Sigmoid colon (tissue), 7 donors: ENCODE measurements around the gene LNPEP. TPM values are rescaled to one million over a fixed set of nuclear protein-coding genes. Genes with fewer than 3 reads are reported as not detected.

ENCODE experiments used
- DNase-seq: peaks from one replicate; pipeline ENCODE4 v3.0.0-alpha.2; 2019
- H3K27ac ChIP-seq, 4 donors: fragments of 200-600 bp; sonication (generic); one replicate each; pipeline ENCODE4 v1.5.1; 2016 to 2019; ENCODE audit warnings: mild to moderate bottlenecking in 1 of 4
- H3K27me3 ChIP-seq, 3 donors: fragments of 200-600 bp; sonication (generic); one replicate each; pipeline ENCODE4 v1.5.1; 2019; ENCODE audit warnings: mild to moderate bottlenecking in 1 of 3
- H3K36me3 ChIP-seq, 4 donors: fragments of 200-600 bp; sonication (generic); one replicate each; pipeline ENCODE4 v1.5.1; 2016 to 2019
- H3K4me1 ChIP-seq, 4 donors: fragments of 200-600 bp; sonication (generic); one replicate each; pipeline ENCODE4 v1.5.1; 2017 to 2019
- H3K4me3 ChIP-seq, 4 donors: fragments of 200-600 bp; sonication (generic); one replicate each; pipeline ENCODE4 v1.5.1; 2017 to 2019; ENCODE audit warnings: mild to moderate bottlenecking in 2 of 4, moderate library complexity in 1 of 4
- H3K9me3 ChIP-seq, 4 donors: fragments of 200-600 bp in 3 of 4; sonication (generic) in 3 of 4; one replicate each; pipeline versions ENCODE4 v1.5.1 to v1.6.1; 2013 to 2019
- EP300 ChIP-seq, 4 donors: sonication (generic); formaldehyde crosslinking; IDR thresholded peaks; one replicate each; pipeline ENCODE4 v1.6.1; 2017; ENCODE audit warnings: antibody characterized with exemption in 4 of 4
- POLR2A ChIP-seq, 2 donors: fragments of 450-650 bp; IDR thresholded peaks; one replicate each; pipeline ENCODE4 v1.6.1; 2016; ENCODE audit warnings: antibody characterized with exemption in 2 of 2, mild to moderate bottlenecking in 2 of 2, moderate library complexity in 2 of 2
- POLR2AphosphoS5 ChIP-seq, 4 donors: sonication (generic); formaldehyde crosslinking; IDR thresholded peaks; one replicate each; pipeline ENCODE4 v1.6.1; 2017; ENCODE audit warnings: antibody characterized with exemption in 4 of 4
- WGBS, 2 donors: extraction: QIAGEN DNeasy Blood & Tissue Kit; methylation state at CpG; one replicate each; pipeline ENCODE4 v1.1.7; 2013; 5-methylcytosine and 5-hydroxymethylcytosine counted together
- intact Hi-C: fragments of 100-400 bp; cut with DNase I; formaldehyde crosslinking; loops from one replicate; pipeline ENCODE4 v1.15.1; 2023
- polyA plus RNA-seq, 3 donors: library from polyadenylated mRNA; stranded (reverse); fragments of 200-250 nt; gene quantifications; one replicate each; pipeline ENCODE4 v1.2.3, GENCODE V29; 2013
- total RNA-seq, 4 donors: library from RNA; depleted of rRNA; stranded (reverse); fragments of >200 nt; gene quantifications; one replicate each; pipeline ENCODE4 v1.1.0, GENCODE V29; 2016
- TF ChIP-seq, protein P1 (sequence below), 4 experiments: fragments of 450-650 bp in 3 of 4; fragments of 200-600 bp in 1 of 4; IDR thresholded peaks; one replicate each; pipeline ENCODE4 v1.5.1; 2016 to 2019; ENCODE audit warnings: antibody characterized with exemption in 4 of 4, mild to moderate bottlenecking in 3 of 4, moderate library complexity in 2 of 4
- donor health status: healthy with polysubstance abuse.
- donor health status: Bipolar disorder and iron deficiency.
- donor health status: healthy.

The LNPEP gene
- total and polyA plus RNA-seq, 7 donors = 1.4 to 68.1 (median 45.2) TPM

DNA sequence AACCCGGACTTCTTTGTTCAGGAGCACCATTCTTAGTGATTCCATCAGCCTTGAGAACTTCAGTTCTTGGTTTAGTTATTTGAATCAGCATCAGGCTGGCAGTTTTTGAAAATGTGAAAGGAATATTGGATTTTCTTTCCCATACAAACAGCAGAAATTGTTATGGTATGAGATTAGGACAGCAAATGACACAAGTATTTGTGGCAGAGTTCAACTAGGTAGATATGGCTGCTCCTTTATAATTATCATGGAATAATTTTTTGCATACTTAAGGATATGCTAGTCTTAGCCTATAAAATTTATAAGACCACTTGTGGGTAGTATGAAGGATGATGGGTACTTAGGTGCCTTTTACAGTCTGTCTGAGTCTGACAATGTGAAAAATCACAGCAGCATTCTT lies 34.0 kb upstream of the LNPEP start:
- Histone ChIP-seq H3K27ac (no peak overlapping the region), H3K4me3 (no peak overlapping the region), H3K36me3 (peaks cover 0 to 64% (median 4%) of the 10 kb centered on the region in 4 donors), H3K4me1 (no peaks in the 10 kb centered on the region), H3K27me3 (no peaks in the 10 kb centered on the region), H3K9me3 (no peaks in the 10 kb centered on the region)
- no peak for DNase-seq
- 93 to 96% methylated on average over 1 of the region's 1 CpG for WGBS, 2 donors
- intact Hi-C loops = no loop called here
- no peak for TF ChIP-seq POLR2AphosphoS5 (IDR thresholded peaks at IDR 0.05)
- TF ChIP-seq EP300 (IDR thresholded peaks at IDR 0.05) = no peak
- TF ChIP-seq, protein P1, sequence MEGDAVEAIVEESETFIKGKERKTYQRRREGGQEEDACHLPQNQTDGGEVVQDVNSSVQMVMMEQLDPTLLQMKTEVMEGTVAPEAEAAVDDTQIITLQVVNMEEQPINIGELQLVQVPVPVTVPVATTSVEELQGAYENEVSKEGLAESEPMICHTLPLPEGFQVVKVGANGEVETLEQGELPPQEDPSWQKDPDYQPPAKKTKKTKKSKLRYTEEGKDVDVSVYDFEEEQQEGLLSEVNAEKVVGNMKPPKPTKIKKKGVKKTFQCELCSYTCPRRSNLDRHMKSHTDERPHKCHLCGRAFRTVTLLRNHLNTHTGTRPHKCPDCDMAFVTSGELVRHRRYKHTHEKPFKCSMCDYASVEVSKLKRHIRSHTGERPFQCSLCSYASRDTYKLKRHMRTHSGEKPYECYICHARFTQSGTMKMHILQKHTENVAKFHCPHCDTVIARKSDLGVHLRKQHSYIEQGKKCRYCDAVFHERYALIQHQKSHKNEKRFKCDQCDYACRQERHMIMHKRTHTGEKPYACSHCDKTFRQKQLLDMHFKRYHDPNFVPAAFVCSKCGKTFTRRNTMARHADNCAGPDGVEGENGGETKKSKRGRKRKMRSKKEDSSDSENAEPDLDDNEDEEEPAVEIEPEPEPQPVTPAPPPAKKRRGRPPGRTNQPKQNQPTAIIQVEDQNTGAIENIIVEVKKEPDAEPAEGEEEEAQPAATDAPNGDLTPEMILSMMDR (IDR thresholded peaks at IDR 0.05) = no peak
- no peak for TF ChIP-seq POLR2A (IDR thresholded peaks at IDR 0.05)

DNA sequence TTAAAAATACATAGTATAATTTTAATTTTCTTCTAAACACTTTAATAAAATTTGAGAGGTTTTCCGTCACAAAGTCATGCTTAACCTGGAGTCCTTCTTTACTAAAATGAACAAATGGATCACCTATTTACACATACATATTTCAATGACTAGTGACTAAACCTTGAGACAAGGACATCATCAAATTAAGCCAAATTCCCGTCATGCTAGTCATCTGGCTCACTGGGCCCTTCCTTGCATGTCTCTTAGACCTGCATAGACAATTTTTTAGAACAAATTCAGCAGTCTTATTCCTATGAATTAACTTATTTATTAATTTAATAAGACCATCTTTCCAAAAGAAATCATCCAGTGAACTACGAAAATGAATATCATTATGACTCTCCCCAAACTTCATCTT lies 33.0 kb upstream of the LNPEP start:
- H3K27me3 ChIP-seq = no peaks in the 10 kb centered on the region
- H3K36me3 ChIP-seq = peaks cover 0 to 54% (median 4%) of the 10 kb centered on the region in 4 donors
- WGBS, 2 donors = 96 to 97% methylated on average over 3 of the region's 3 CpGs
- TF ChIP-seq EP300 (IDR thresholded peaks at IDR 0.05) = no peak
- TF ChIP-seq POLR2A (IDR thresholded peaks at IDR 0.05) = no peak
- TF ChIP-seq, protein P1 (IDR thresholded peaks at IDR 0.05) = no peak
- TF ChIP-seq POLR2AphosphoS5 (IDR thresholded peaks at IDR 0.05) = no peak
- no peak overlapping the region for H3K4me3 ChIP-seq
- H3K4me1 ChIP-seq = no peaks in the 10 kb centered on the region
- intact Hi-C loops = no loop called here
- H3K9me3 ChIP-seq = no peaks in the 10 kb centered on the region
- no peak overlapping the region for H3K27ac ChIP-seq
- DNase-seq = no peak

DNA sequence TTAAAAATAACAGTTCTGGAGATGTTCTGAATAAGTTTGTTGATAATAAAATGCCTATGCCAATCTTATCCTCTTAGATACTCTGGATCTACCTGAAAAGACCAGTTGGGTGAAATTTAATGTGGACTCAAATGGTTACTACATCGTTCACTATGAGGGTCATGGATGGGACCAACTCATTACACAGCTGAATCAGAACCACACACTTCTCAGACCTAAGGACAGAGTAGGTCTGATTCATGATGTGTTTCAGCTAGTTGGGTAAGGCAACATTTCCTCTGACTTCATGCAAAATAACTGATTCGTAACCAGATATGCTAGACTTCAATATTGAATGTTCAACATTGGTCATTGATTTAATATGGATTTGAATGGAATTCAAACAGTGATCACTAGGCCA lies 32.6 kb upstream of the LNPEP start:
- H3K36me3 ChIP-seq = peaks cover 0 to 52% (median 4%) of the 10 kb centered on the region in 4 donors
- no peak for DNase-seq
- H3K9me3 ChIP-seq = no peaks in the 10 kb centered on the region
- H3K4me3 ChIP-seq = no peak overlapping the region
- WGBS, 2 donors = 97% methylated on average over 2 of the region's 2 CpGs
- TF ChIP-seq POLR2AphosphoS5 (IDR thresholded peaks at IDR 0.05) = no peak
- H3K27me3 ChIP-seq = no peaks in the 10 kb centered on the region
- intact Hi-C loops = no loop called here
- no peak overlapping the region for H3K27ac ChIP-seq
- H3K4me1 ChIP-seq = no peaks in the 10 kb centered on the region

DNA sequence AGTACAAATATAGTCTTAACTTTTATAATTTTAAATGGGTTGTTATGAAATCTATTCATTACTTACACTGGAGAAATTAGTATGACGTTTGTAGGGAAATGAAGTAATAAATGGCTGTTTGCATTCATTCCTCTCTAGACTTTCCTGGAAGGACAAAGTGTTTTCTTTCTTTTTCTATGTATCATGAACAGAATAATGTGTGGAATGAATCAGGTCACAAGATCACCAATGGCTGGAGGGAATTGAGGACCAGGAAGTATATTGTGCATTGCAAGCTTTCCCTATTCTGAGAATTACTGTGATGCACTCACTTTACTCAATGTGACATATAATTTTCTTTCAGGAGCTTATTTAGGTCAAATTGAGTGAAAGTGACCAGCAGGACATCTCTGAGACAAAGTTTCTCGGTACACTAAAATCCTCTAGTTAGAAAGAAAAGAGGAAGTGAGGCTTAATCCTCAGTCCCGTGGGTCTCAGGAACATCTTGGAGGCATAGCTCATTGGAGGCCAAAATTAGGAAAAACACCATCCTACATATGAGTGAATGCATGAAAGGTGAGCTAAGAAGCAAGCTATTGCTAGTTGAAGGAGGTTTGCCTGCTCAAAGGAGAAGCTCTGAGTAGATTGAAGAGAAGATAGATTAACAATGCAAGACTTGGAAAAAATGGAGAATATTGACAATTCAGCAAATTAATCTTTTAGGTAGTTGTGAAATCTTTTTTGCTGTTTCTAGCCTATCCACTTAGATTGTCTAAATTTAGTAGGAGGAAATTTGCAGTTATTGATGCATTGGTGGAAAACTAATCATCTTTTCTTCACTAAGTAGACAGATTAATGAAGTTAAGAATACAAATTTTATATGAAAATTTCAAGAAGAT lies 31.6 kb upstream of the LNPEP start:
- H3K4me3 ChIP-seq = no peak overlapping the region
- H3K4me1 ChIP-seq = no peaks in the 10 kb centered on the region
- H3K27me3 ChIP-seq = no peaks in the 10 kb centered on the region
- WGBS, 2 donors = 78 to 85% methylated on average over 3 of the region's 3 CpGs
- DNase-seq = no peak
- TF ChIP-seq EP300 (IDR thresholded peaks at IDR 0.05) = no peak
- no peak overlapping the region for H3K27ac ChIP-seq
- no peaks in the 10 kb centered on the region for H3K9me3 ChIP-seq
- peaks cover 0 to 58% (median 5%) of the 10 kb centered on the region in 4 donors for H3K36me3 ChIP-seq
- intact Hi-C loops = no loop called here

DNA sequence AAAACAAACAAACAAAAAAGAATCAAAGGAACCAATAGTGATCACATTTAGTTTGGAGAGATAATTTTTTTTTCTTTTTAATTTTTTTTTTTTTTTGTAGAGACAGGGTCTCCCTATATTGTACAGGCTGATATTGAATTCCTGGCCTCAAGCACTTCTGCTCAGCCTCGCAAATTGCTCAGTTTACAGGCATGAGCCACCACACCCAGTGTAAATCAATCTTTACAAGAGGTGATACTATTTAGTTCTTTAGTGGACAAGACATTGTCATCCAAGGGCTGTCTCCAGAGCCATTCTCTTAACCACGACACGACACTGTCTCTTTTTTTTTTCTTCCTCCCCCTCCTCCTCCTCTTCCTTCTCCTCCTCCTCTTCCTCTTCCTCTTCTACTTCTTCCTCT lies 30.0 kb upstream of the LNPEP start:
- peaks cover 0 to 53% (median 6%) of the 10 kb centered on the region in 4 donors for H3K36me3 ChIP-seq
- TF ChIP-seq, protein P1 (IDR thresholded peaks at IDR 0.05) = no peak
- no peak for TF ChIP-seq POLR2A (IDR thresholded peaks at IDR 0.05)
- no peak for TF ChIP-seq POLR2AphosphoS5 (IDR thresholded peaks at IDR 0.05)
- no peak for TF ChIP-seq EP300 (IDR thresholded peaks at IDR 0.05)
- H3K27me3 ChIP-seq = no peaks in the 10 kb centered on the region
- no peaks in the 10 kb centered on the region for H3K9me3 ChIP-seq
- H3K27ac ChIP-seq = no peak overlapping the region
- DNase-seq = no peak
- 69 to 78% methylated on average over 3 of the region's 3 CpGs for WGBS, 2 donors
- no peak overlapping the region for H3K4me3 ChIP-seq
- H3K4me1 ChIP-seq = no peaks in the 10 kb centered on the region
- intact Hi-C loops = no loop called here
